Right renal cortex interstitium (tissue), 3 donors: ENCODE measurements around the gene GOLGA8A. TPM values are rescaled to one million over a fixed set of nuclear protein-coding genes. Genes with fewer than 3 reads are reported as not detected.
"Not testable (repeated sequence)": the region's sequence is repeated elsewhere in the genome, so short reads cannot be mapped to it uniquely, and the experiment has no call there.

ENCODE experiments used
- DNase-seq, 3 donors: peaks; one replicate each; pipeline ENCODE4 v3.0.0-alpha.2; 2013; ENCODE audit warnings: low read depth in 3 of 3, low spot score in 2 of 3
- polyA plus RNA-seq, 3 donors: library from polyadenylated mRNA; unstranded; fragments of 120-200 nt; gene quantifications; one replicate each; pipeline ENCODE4 v1.2.1, GENCODE V29; 2013; ENCODE audit not compliant: insufficient read length in 3 of 3

GOLGA8A gene, protein sequence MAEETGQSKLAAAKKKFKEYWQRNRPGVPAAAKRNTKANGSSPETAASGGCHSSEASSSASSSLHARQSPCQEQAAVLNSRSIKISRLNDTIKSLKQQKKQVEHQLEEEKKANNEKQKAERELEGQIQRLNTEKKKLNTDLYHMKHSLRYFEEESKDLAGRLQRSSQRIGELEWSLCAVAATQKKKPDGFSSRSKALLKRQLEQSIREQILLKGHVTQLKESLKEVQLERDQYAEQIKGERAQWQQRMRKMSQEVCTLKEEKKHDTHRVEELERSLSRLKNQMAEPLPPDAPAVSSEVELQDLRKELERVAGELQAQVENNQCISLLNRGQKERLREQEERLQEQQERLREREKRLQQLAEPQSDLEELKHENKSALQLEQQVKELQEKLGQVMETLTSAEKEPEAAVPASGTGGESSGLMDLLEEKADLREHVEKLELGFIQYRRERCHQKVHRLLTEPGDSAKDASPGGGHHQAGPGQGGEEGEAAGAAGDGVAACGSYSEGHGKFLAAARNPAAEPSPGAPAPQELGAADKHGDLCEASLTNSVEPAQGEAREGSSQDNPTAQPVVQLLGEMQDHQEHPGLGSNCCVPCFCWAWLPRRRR
- polyA plus RNA-seq, result 10 to 100 TPM; 36.0 to 52.2 (median 49.1) TPM

DNA sequence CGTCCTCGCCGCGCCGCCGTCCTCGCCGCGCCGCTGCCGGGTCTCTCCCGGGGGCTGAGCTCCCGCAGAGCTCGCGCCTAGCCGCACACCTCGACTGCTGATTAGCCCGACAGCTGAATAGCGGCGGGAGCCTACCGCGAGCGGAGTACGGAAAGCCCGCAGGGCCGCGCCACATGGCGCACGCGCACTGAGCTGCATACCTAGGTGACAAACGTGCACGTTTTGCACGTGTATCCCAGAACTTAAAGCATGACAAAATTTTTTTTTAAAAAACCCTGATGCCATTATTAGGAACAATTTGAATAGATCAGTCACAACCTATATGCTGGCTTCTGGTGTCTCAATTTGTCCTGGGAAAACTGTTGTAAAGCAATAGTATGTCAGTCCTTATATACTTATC lies at the start of gene GOLGA8A:
Gene GOLGA8A (minus strand): TSS at position 122 of the 400 bp plus-strand sequence. CDS start 48,117 bp downstream, outside the sequence.
- DNase-seq, result peak in 2 of 3 donors; percentile 45 to 48

DNA sequence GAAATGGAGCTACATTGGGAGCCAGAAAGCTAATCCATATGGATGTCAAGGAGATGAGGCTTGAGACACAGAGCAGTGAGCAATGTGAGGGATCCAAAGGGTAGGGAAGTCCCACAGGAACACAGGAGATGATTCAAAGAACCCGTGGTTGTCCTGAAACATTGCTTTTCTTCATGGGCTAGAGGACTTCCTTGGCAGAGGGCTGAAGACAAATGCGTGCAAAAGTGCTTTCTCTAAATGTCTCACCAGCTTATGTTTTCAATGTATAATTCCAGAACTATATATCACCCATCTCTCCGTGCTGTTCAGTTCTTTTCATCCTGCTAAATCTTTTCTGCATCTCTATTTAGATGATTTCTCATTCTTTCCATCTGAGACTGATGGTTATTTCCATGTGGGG lies 46.0 kb upstream of the GOLGA8A start:
- DNase-seq, result no peak

DNA sequence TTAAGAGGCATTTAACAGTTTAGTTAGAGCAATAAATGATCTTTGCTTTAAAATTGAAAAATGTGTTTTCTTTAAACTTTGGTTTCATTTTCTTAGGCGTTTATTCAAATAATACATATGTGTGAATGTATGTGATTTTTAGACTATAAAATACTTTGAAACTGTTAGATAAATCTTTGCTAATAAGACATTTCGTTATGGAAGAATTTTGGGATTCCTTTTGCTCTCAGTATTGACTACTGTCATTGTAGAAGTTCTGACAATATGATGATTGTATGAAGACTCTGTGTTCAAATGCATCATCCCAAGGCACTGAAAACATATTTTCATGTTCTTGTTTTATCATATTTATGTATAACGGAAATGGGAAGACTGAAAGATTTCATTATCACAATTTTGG lies 43.8 kb upstream of the GOLGA8A start:
- DNase-seq, result no peak

GRCh38 chr15:34473840-34474239 lies 36.2 kb upstream of the GOLGA8A start:
- no peak for DNase-seq

DNA sequence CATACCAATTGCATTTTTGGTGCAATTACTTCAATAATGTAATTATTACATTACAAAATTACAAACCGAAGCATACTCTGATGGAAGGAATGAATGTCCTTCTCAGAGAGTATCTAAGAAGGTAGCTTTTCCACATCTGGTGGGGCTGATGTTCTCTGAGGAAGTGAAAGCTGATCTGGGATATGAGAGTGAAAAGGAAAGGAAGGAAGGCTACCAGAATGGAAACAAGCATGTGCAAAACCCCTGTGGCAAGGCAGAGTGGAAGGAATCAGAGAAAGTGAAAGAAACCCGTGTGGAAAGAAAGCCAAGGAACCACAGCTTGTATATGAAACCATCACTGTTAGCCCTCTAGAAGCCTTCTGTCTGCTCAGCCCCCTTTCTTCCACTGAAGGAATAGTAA lies 35.3 kb upstream of the GOLGA8A start:
- DNase-seq, result no peak

GRCh38 chr15:34470892-34471291 lies 33.3 kb upstream of the GOLGA8A start:
- no peak for DNase-seq

- no peak for DNase-seq
Observed at GRCh38 chr15:34470091-34470490, 32.5 kb upstream of the GOLGA8A start.

DNA sequence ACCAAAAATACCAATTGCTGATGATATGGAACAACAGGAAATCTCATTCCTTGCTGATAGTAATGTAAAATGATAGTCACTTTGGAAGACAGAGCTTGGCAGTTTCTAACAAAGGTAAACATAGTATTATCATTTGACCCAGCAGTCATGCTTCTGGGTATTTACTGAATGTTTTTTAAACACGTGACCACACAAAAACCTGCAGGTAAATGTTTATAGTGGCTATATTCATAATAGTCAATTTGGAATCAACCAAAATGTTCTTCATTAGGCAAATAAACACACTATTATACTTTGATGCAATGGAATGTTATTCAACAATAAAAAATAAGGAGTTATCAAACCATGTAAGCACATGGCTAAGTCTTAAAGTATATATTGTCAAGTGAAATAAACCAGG lies 24.1 kb upstream of the GOLGA8A start:
- DNase-seq, result no peak

GRCh38 chr15:34460451-34460850 lies 22.8 kb upstream of the GOLGA8A start:
- DNase-seq, result no peak

DNA sequence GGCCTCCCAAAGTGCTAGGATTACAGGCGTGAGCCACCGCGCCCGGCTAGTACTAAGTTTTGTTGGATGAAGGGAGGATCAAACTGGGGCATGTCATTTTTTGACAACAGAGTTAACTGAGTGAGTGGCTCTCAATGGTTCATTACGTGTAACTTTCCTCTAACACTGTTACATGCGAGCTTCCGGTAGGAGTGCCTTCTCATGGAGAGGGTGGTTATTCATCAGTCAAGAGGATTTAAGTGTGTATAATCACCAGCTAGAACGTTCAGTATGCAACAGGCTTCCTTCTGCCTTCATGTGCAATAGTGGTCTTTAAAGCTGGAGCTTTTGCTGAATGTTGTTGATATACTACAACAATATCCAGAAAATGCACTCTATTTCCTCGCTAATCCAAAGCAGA lies 19.1 kb upstream of the GOLGA8A start:
- no peak for DNase-seq

DNA sequence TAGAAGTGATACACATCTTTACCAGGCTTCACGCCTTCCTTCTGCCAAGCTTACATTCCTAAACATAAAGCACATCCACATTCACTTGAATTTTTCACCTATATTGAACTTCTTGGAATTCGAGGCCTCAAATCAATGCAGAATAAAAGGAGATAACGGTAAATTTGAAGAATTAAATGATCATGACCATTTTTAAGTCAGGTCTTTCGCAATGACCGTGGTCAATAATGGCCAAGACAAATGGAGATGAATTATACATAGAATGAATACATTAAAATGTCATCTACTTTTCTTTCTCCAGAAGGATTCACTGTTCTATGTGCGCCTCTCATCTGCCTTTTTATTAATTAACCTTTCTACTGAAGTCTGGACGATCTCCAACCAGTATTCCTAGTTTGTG lies 5.3 kb upstream of the GOLGA8A start:
- DNase-seq, result no peak

- no peak for DNase-seq
Observed at GRCh38 chr15:34439878-34440277, 2.3 kb upstream of the GOLGA8A start.

DNA sequence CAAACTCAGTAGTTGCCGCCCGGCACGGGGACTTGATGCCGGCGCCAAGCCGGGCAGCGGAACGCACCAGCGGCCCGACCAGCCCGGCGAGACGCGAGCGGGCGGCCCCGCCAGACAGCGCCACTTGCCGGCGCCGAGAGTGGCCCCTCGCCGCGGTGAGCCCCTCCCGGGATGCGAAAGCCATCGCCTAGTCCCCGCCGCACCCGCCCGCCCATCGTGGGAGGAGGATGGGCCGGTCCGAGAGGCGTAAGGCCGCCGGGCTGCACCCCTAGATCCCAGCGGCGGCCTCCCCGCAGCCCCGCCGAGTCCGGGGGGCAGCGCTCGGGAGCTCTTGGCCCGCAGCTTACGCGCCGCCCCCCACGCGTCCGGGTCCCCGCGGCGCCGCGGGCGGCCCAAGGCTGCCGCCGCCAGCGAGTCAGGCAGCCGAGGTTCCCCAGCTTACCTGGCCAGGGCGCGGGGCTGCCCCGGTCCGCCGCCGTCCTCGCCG lies 609 bp downstream of the GOLGA8A start:
- no peak for DNase-seq

DNA sequence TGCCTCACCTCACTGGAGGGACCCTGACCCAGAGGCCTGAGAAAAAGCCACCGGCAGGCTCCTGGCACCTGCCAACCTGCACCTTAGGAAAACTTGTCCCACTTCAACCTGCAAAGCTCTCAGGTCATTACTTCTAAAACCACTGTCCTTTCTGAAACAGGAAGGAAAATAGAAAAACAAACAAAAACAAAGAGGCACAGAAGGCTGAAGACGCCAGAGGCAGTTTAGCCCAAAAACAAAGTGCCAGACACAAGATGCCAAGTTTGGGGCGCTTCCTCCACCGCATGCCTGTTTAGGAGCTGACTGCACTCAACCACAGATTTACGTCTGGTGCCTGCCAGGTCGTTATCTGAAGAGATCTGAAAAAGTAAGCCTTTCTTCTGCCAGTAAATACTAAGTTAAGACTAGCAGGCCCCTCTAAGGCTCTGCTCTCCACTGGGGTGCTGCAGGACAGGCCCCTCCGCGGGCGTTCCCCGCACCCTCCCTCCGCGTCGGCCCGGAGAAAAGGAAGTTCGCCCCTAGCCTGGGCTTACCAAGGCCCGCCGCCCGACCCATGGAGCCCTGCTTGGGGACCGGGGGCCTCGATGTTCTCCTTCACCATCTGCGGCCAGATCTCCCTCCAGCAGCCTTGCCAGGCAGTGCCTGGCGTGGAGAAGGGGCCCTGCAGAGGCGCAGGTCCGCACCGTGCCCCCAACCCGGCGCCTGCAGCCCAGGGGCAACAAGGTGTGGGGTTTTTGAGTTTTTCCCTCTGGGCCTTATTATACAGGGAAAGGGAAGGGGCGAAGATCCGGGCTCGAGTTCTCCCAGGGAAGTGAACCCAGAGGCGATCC lies 1.3 kb downstream of the GOLGA8A start:
- no peak for DNase-seq

DNA sequence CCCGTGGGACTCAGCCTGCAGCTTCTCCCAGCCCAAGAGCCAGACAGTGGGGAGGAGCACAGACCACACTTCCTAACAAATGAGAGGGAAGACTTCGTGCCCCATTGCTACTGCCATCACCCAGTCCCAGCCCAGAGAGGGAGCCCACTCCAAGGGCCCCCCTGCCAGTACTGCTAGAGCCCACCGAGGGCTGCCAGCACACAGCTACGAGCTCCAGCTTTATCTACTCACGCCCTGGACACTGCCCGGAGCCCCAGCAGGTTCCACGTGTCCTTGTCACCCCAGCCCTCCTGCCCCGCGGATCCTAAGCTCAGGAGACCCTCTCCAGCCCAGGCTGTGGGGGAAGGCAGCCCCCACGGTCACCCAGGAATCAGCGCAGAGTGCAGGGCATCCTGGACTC lies 1.9 kb downstream of the GOLGA8A start:
- DNase-seq, result no peak

- DNase-seq, result no peak
Observed at GRCh38 chr15:34434627-34435305, 2.8 kb downstream of the GOLGA8A start.

GRCh38 chr15:34433956-34434626 lies 3.5 kb downstream of the GOLGA8A start:
- DNase-seq, result not testable (repeated sequence)

DNA sequence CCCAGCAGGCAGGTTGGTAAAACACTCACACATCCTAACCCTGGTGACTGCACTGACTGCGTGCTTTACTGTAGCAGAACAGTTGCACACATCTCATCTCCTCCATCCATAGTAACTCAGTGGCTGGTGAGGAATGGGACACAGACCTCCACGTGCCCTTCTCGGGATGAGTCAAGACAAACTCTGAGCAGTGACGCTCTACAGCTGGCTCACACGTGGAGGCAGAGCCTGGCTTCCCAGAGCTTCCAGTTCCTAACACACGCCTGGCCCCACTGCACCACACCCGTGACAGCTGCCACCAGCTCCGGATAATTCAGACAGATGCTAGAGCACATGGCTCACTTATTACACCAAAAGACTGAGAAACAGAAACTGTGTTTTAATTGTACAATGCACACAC lies 7.0 kb downstream of the GOLGA8A start:
- DNase-seq, result not testable (repeated sequence)

DNA sequence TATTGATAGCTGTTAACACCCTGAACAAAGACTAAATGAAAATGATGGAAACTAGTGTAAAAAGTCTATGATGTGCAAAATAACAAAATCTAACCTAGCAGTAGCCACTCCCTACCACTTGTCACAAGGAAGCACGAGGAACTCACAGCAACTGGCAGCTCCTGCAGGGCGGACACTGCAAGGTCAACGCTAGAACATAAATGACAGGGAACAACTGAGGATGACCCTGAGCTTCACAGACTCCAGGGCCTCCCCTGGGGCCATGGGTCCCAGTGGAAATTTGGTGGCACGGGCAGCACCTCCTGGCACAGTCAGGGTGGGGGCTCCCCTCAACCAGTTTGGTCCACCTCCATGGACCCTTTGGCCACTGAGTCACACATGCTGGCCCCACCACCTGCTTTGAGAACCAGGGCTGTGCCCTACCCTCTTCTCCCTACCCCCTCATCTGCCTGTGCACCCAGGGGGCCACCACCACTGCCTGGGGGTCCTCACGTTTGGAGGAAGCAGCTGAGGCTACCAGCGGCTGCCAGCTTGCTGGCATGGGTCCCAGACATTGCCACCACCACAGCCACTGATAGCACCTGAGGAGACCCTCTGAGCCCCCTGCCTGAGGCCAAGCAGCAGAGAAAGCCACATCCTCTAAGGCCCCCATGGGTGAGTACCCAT lies 14.1 kb downstream of the GOLGA8A start:
- DNase-seq, result not testable (repeated sequence)
